ENCODE measurements around the gene NPL.

GRCh38 chr1:182782587-182782913 is 7.0 kb upstream of the NPL start:
- TF ChIP-seq FOXM1 (IDR thresholded peaks at IDR 0.05; ENCODE audit: borderline replicate concordance) (no peak), ELF4 (IDR thresholded peaks at IDR 0.05) (no peak), SP1 (IDR thresholded peaks at IDR 0.05) (no peak), SUZ12 (IDR thresholded peaks at IDR 0.05) (no peak), BHLHE40 (IDR thresholded peaks at IDR 0.05; ENCODE audit: borderline replicate concordance) (no peak), PKNOX1 (IDR thresholded peaks at IDR 0.05) (no peak), LEF1 (IDR thresholded peaks at IDR 0.05; ENCODE audit: borderline replicate concordance) (no peak), TARDBP (IDR thresholded peaks at IDR 0.05) (no peak), HDGF (IDR thresholded peaks at IDR 0.05; ENCODE audit: borderline replicate concordance) (no peak), ZNF384 (IDR thresholded peaks at IDR 0.05) (no peak)
